Left ventricle myocardium inferior (tissue), 1 donor: ENCODE measurements around the gene SORT1. TPM values are rescaled to one million over a fixed set of nuclear protein-coding genes. Genes with fewer than 3 reads are reported as not detected.

Source experiments
- DNase-seq: peaks from one replicate; pipeline ENCODE4 v3.0.0-alpha.2; 2020
- H3K27ac ChIP-seq: fragments of 200-600 bp; replicated peaks from 2 replicates; pipeline ENCODE4 v1.8.0; 2021
- H3K27me3 ChIP-seq: fragments of 200-600 bp; 2 replicates; pipeline ENCODE4 v1.8.0; 2021; ENCODE audit warnings: low read depth
- H3K36me3 ChIP-seq: fragments of 200-600 bp; 2 replicates; pipeline ENCODE4 v1.8.0; 2021
- H3K4me1 ChIP-seq: fragments of 200-600 bp; 2 replicates; pipeline ENCODE4 v1.8.0; 2021
- H3K4me3 ChIP-seq: fragments of 200-600 bp; 2 replicates; pipeline ENCODE4 v1.8.0; 2021; ENCODE audit warnings: mild to moderate bottlenecking, moderate library complexity
- H3K9me3 ChIP-seq: fragments of 200-600 bp; replicated peaks from 2 replicates; pipeline ENCODE4 v1.8.0; 2021
- CTCF ChIP-seq: fragments of 200-600 bp; IDR thresholded peaks from 2 replicates; pipeline ENCODE4 v1.8.0; 2021; ENCODE audit warnings: antibody characterized with exemption, mild to moderate bottlenecking, borderline replicate concordance
- intact Hi-C: fragments of 100-400 bp; cut with micrococcal nuclease; formaldehyde crosslinking; loops from one replicate; pipeline ENCODE4 v1.11.0; 2022
- total RNA-seq: library from RNA; stranded (reverse); fragmentation: NEBNext Ultra II Directional; extraction: Animal tissue kit (Norgen Biotek cat#: 25700); gene quantifications from one replicate; pipeline ENCODE4 v1.2.1, GENCODE V29; 2021
- donor health status: DM: no; HTN: yes; CAD: no; lungs with severe emphysema.

SORT1 gene
- total RNA-seq, 1 donor from 2014 or later: 146 TPM

GRCh38 chr1:109300650-109301151, 97.0 kb downstream of the SORT1 start:
- peaks cover 53% of the 10 kb centered on the region for H3K4me1 ChIP-seq
- peak overlapping the region; percentile 72 for H3K27ac ChIP-seq
- DNase-seq: no peak
- H3K9me3 ChIP-seq: no peaks in the 10 kb centered on the region
- TF ChIP-seq CTCF: no peak
- H3K36me3 ChIP-seq: no peaks in the 10 kb centered on the region
- no peak overlapping the region for H3K4me3 ChIP-seq
- H3K27me3 ChIP-seq: peaks cover 6% of the 10 kb centered on the region
- intact Hi-C loops: no loop called here

GRCh38 chr1:109299558-109300343, 98.0 kb downstream of the SORT1 start:
- Histone ChIP-seq H3K27me3 (peaks cover 13% of the 10 kb centered on the region), H3K27ac (peak overlapping the region; percentile 72), H3K4me1 (peaks cover 43% of the 10 kb centered on the region), H3K36me3 (no peaks in the 10 kb centered on the region), H3K4me3 (peak overlapping the region; percentile 21), H3K9me3 (no peaks in the 10 kb centered on the region)
- peak; percentile 72 for DNase-seq
- no peak for TF ChIP-seq CTCF
- intact Hi-C loops: no loop called here

GRCh38 chr1:109298666-109299557, 98.8 kb downstream of the SORT1 start:
- peak overlapping the region; percentile 21 for H3K4me3 ChIP-seq
- DNase-seq: peak; percentile 48
- intact Hi-C loops: no loop called here
- no peaks in the 10 kb centered on the region for H3K9me3 ChIP-seq
- H3K36me3 ChIP-seq: no peaks in the 10 kb centered on the region
- peaks cover 21% of the 10 kb centered on the region for H3K27me3 ChIP-seq
- H3K27ac ChIP-seq: peak overlapping the region; percentile 72
- no peak for TF ChIP-seq CTCF
- peaks cover 35% of the 10 kb centered on the region for H3K4me1 ChIP-seq

GRCh38 chr1:109296782-109297181, 100.9 kb downstream of the SORT1 start:
- TF ChIP-seq CTCF: no peak
- DNase-seq: no peak
- Histone ChIP-seq H3K4me3 (no peak overlapping the region), H3K4me1 (peaks cover 31% of the 10 kb centered on the region), H3K9me3 (no peaks in the 10 kb centered on the region), H3K27me3 (peaks cover 22% of the 10 kb centered on the region), H3K27ac (no peak overlapping the region), H3K36me3 (no peaks in the 10 kb centered on the region)
- intact Hi-C loops: no loop called here

GRCh38 chr1:109295712-109296415, 101.9 kb downstream of the SORT1 start:
- no peak overlapping the region for H3K4me3 ChIP-seq
- peaks cover 22% of the 10 kb centered on the region for H3K27me3 ChIP-seq
- H3K36me3 ChIP-seq: no peaks in the 10 kb centered on the region
- no peaks in the 10 kb centered on the region for H3K9me3 ChIP-seq
- no peak for DNase-seq
- no peak for TF ChIP-seq CTCF
- intact Hi-C loops: no loop called here
- no peak overlapping the region for H3K27ac ChIP-seq
- H3K4me1 ChIP-seq: peaks cover 34% of the 10 kb centered on the region
